Subcutaneous abdominal adipose tissue (tissue), 5 donors: ENCODE measurements around the gene CAST.
"Not testable (repeated sequence)": the region's sequence is repeated elsewhere in the genome, so short reads cannot be mapped to it uniquely, and the experiment has no call there.

ENCODE experiments used
- H3K27ac ChIP-seq: one replicate; pipeline ENCODE4 v1.7.0; 2013; ENCODE audit warnings: low read depth, mild to moderate bottlenecking, inconsistent platforms, low read length, moderate library complexity
- H3K27me3 ChIP-seq, 5 donors: one replicate each; pipeline ENCODE4 v1.7.0; 2013; ENCODE audit warnings: low read length in 5 of 5, inconsistent platforms in 1 of 5; ENCODE audit not compliant: control insufficient read depth in 5 of 5, insufficient read depth in 4 of 5
- H3K36me3 ChIP-seq, 5 donors: one replicate each; pipeline ENCODE4 v1.7.0; 2013; ENCODE audit warnings: low read length in 5 of 5; ENCODE audit not compliant: control insufficient read depth in 5 of 5, insufficient read depth in 5 of 5
- H3K4me1 ChIP-seq, 5 donors: one replicate each; pipeline ENCODE4 v1.7.0; 2013; ENCODE audit warnings: low read length in 5 of 5, mild to moderate bottlenecking in 3 of 5, moderate library complexity in 1 of 5; ENCODE audit not compliant: control insufficient read depth in 5 of 5, insufficient read depth in 5 of 5
- H3K4me3 ChIP-seq, 5 donors: one replicate each; pipeline ENCODE4 v1.7.0; 2013; ENCODE audit warnings: low read length in 5 of 5, low read depth in 1 of 5
- H3K9ac ChIP-seq, 5 donors: one replicate each; pipeline ENCODE4 v1.7.0; 2013; ENCODE audit warnings: low read length in 5 of 5, mild to moderate bottlenecking in 4 of 5, moderate library complexity in 3 of 5
- H3K9me3 ChIP-seq, 5 donors: one replicate each; pipeline ENCODE4 v1.7.0; 2013; ENCODE audit warnings: low read length in 5 of 5; ENCODE audit not compliant: control insufficient read depth in 5 of 5
- donor health status: healthy.
- donor health status: healthy.
- donor health status: healthy.
- donor health status: healthy.
- donor health status: healthy.

Gene CAST

DNA sequence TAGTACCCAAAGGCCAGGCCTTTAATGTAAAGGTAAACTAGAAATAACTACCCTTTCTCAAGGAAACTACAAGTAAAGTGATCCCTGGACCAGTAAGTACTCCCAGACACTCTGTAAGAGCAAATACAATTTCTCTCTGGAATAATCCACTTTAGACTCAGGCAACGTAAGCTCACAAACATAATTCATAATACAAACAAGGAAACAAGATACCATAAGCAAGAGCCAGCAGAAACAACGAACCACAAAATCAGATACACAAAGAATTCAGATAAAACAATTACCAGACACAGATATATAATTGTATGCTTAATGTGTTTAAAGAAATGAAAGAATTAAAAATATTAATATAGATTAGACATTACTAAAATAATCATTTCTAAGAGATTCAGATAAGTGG, 133.4 kb downstream of the CAST start:
- H3K27ac ChIP-seq: no peak overlapping the region
- H3K36me3 ChIP-seq: peaks cover 64 to 88% (median 82%) of the 10 kb centered on the region in 5 donors
- H3K27me3 ChIP-seq: no peaks in the 10 kb centered on the region
- peaks cover 0 to 3% (median 0%) of the 10 kb centered on the region in 5 donors for H3K9me3 ChIP-seq
- H3K4me3 ChIP-seq: no peak overlapping the region
- H3K4me1 ChIP-seq: peaks cover 0 to 5% (median 0%) of the 10 kb centered on the region in 5 donors
- no peak overlapping the region for H3K9ac ChIP-seq

DNA sequence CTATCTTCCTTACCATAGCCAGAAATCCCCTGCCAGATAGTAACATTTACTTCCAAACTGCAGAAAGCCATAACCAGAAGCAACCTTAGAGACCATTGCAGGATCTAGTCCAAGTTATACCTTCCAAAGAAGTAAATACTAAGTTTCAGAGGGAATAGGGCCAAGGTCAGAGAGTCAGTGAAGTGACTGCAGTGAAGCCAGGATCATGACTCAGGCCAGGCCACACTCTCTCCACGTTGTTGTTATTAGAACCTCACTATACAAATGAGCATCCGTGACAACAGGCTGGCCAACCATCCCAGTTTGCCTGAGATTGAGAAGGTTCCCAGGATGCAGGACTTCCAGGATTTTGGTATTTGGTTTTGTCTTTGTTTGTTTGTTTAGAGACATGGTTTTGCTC, 134.3 kb downstream of the CAST start:
- no peaks in the 10 kb centered on the region for H3K27me3 ChIP-seq
- peaks cover 0 to 4% (median 0%) of the 10 kb centered on the region in 5 donors for H3K4me1 ChIP-seq
- H3K27ac ChIP-seq: no peak overlapping the region
- H3K9me3 ChIP-seq: peaks cover 0 to 3% (median 0%) of the 10 kb centered on the region in 5 donors
- peaks cover 60 to 85% (median 79%) of the 10 kb centered on the region in 5 donors for H3K36me3 ChIP-seq
- no peak overlapping the region for H3K9ac ChIP-seq
- no peak overlapping the region for H3K4me3 ChIP-seq

DNA sequence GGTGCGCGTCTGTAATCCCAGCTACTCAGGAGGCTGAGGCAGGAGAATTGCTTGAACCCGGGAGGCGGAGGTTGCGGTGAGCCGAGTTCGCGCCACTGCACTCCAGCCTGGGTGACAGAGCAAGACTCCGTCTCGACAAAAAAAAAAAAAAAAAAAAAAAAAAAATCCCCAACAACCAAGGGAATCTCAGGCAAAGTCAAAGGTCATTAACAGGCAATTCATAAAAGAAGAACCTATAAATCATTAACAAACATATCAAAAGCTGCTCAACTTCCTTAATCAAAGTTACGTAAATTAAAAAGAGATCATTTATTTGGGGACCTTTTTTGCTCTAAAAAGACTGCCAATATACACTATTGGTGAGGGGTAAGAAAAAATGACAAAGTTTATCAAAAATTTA, 139.5 kb downstream of the CAST start:
- H3K9ac ChIP-seq, H3K27ac ChIP-seq, H3K9me3 ChIP-seq, H3K4me3 ChIP-seq, H3K27me3 ChIP-seq: not testable (repeated sequence)
- Histone ChIP-seq H3K36me3 (peaks cover 27 to 55% (median 39%) of the 10 kb centered on the region in 5 donors), H3K4me1 (peaks cover 0 to 30% (median 20%) of the 10 kb centered on the region in 5 donors)

DNA sequence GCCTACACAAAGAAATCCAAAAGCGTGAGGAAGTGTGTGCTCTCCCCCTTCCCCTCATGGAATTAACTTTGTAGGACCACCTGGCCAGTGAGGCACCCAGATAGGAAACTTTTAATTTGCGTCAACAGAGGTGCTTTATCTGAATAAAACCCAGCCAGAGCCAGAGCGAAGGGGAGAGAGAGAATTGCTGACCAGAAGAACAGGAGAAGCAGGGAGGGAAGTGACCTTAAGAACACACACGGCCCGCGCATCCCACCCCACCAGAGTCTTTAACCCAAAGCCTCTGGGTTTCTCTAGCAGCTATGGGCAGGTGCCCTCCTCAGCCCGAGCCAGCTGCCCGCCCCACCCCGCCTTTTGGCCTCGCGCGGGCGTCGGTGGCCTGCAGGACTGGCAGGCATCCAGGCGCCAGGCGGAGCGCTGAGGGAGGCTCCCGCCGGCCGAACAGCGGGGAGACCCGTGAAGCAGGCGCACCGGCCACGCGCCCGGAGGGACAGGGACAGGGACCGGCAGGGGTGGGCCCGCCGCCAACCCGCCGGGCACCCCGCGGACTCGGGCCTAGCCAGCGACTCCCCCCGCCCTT, 145.0 kb downstream of the CAST start:
- Histone ChIP-seq H3K36me3 (peaks cover 0 to 12% (median 7%) of the 10 kb centered on the region in 5 donors), H3K27me3 (no peaks in the 10 kb centered on the region), H3K9me3 (no peaks in the 10 kb centered on the region), H3K4me3 (peak overlapping the region; percentile 79 to 93 (median 85)), H3K27ac (peak overlapping the region; percentile 99), H3K9ac (peak overlapping the region; percentile 88 to 95 (median 95)), H3K4me1 (peaks cover 0 to 39% (median 27%) of the 10 kb centered on the region in 5 donors)

DNA sequence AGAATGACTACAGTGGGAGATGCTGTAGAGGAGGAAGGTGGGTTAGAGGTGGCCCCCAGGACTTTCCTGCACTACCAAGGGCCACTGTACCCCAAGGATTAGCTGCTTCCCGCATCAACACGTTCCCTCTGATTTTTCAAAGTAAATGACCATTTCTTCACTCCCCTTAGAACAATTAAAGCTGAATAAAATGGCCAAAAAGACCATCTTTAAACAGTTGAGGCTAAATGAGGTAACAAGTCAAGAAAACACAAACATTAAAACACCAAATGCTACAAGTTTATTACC, 146.3 kb downstream of the CAST start:
- peak overlapping the region; percentile 79 to 93 (median 86) for H3K4me3 ChIP-seq

DNA sequence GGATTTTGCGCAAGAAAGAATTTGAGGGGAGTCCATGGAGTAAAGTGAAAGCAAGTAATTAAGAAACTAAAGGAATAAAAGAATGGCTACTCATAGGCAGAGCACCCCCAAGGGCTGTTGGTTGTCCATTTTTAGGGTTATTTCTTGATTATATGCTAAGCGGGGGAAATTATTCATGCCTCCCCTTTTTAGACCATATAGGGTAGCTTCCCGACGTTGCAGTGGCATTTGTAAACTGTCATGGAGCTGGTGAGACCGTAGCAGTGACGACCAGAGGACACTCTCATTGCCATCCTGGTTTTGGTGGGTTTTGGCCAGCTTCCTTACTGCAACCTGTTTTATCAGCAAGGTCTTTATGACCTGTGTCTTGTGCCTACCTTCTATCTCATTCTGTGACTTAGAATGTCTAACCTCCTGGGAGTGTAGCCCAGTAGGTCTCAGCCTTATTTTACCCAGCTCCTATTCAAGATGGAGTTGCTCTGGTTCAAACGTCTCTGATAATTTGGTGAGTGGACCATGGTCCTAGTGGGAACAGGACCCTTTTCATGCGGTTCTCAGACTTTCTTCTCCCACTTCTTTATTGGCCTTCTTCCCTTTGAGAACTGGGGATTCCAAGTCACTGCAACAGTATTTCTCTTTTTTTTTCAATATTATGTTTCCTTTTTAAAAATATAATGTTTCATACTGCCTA, 146.8 kb downstream of the CAST start:
- Histone ChIP-seq H3K27ac (peak overlapping the region; percentile 99), H3K9me3 (no peaks in the 10 kb centered on the region), H3K36me3 (no peaks in the 10 kb centered on the region), H3K9ac (peak overlapping the region in 2 of 5 donors; percentile 88 to 95), H3K27me3 (no peaks in the 10 kb centered on the region), H3K4me3 (peak overlapping the region in 3 of 5 donors; percentile 81 to 93 (median 86)), H3K4me1 (peaks cover 0 to 29% (median 25%) of the 10 kb centered on the region in 5 donors)

More for the DNA sequence above, 146.3 kb downstream of the CAST start:
- Histone ChIP-seq H3K36me3 (peaks cover 0 to 4% (median 2%) of the 10 kb centered on the region in 5 donors), H3K9ac (peak overlapping the region in 4 of 5 donors; percentile 88 to 95 (median 92)), H3K27me3 (no peaks in the 10 kb centered on the region), H3K9me3 (no peaks in the 10 kb centered on the region), H3K4me1 (peaks cover 0 to 32% (median 25%) of the 10 kb centered on the region in 5 donors), H3K27ac (peak overlapping the region; percentile 99)

DNA sequence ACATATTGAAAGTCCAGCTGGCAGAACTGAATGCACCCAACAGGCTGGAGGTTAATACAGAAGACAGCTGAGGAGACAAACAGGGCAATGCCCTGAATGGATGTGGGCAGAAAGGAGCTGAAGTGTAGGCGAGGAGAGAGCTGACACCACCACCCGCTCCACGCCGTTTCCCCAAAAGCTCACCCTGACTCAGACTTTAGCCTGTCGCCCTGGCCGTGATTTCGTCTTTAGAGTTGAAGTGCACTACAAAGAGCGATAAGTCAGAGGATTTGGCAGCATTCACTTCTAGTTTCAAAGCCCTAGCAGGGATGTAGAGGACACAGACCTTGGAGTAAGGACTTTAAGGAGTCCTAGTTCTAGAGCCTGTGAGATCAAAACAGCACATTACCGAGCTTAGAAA, 147.7 kb downstream of the CAST start:
- Histone ChIP-seq H3K27ac (no peak overlapping the region), H3K36me3 (no peaks in the 10 kb centered on the region), H3K27me3 (no peaks in the 10 kb centered on the region), H3K4me3 (no peak overlapping the region), H3K9ac (no peak overlapping the region), H3K4me1 (peaks cover 0 to 25% (median 22%) of the 10 kb centered on the region in 5 donors), H3K9me3 (no peaks in the 10 kb centered on the region)

DNA sequence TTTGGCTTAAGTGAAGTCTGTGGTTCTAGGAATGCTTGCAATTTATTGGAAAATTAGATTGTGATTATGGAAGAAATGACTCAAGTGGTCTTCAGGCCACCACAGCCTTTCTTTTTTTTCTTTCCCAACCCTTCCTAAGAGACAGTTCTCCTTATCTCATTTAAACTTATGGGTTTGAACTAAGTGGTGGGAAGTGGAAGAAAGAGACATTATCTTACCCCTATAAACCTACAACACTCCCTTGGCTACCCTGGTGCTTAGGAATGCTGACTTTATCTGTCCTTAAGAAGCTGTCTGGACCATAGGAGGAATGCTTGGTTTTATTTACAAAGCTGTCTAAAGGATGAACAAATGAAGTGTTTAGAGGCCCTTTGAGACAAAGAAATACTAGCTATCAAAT, 150.7 kb downstream of the CAST start:
- no peaks in the 10 kb centered on the region for H3K9me3 ChIP-seq
- no peaks in the 10 kb centered on the region for H3K27me3 ChIP-seq
- no peak overlapping the region for H3K4me3 ChIP-seq
- no peaks in the 10 kb centered on the region for H3K36me3 ChIP-seq
- H3K27ac ChIP-seq: no peak overlapping the region
- peaks cover 0 to 14% (median 8%) of the 10 kb centered on the region in 5 donors for H3K4me1 ChIP-seq
- H3K9ac ChIP-seq: no peak overlapping the region

DNA sequence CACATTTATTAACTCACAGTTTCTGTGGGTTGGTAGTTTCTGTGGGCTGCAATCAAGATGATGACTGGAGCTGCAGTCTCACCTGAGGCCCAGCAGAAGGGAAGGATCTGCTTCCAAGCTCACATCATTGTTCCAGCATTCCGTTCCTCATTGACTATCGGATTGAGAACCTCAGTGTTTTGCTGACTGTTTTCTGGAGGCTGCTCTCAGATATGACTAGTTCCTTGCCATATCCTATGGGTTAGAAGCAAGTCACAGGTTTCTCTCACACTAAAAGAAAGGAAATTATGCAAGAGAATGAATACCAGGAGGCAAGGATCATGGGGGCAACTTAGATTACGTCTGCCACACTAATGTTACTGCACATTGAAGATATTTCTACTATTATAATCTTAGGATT, 151.9 kb downstream of the CAST start:
- H3K9me3 ChIP-seq: no peaks in the 10 kb centered on the region
- H3K4me3 ChIP-seq: no peak overlapping the region
- H3K4me1 ChIP-seq: peaks cover 0 to 9% (median 2%) of the 10 kb centered on the region in 5 donors
- no peak overlapping the region for H3K9ac ChIP-seq
- no peak overlapping the region for H3K27ac ChIP-seq
- no peaks in the 10 kb centered on the region for H3K27me3 ChIP-seq
- no peaks in the 10 kb centered on the region for H3K36me3 ChIP-seq

DNA sequence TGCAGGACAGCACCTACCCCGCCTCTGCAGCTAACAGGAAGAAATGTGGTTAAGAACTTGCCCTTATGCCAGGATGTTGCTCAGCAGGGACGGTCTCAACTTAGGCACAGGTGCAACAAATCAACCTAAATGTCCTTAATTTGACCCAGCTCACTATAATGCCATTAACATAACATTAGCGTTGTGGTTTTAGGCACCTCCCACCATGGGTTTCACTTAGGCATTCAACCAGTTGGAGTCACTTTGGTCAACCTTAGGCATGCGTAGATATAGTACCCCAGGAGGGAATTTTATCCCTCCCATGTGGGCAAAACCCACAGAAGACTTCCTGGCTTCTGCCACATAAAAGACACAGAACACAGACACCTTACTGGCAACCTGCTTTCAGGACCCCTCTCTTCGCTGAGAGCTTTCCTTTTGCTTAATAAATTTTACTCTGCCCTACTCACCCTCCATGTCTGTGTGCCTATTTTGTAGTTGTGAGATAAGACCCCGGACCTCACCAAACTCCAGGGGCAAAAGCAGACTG, 154.3 kb downstream of the CAST start:
- Histone ChIP-seq H3K27me3 (no peaks in the 10 kb centered on the region), H3K36me3 (no peaks in the 10 kb centered on the region), H3K27ac (no peak overlapping the region), H3K4me1 (peaks cover 0 to 15% (median 8%) of the 10 kb centered on the region in 5 donors), H3K9me3 (no peaks in the 10 kb centered on the region), H3K4me3 (no peak overlapping the region), H3K9ac (no peak overlapping the region)
